ENCODE data around the gene GDA. TPM values are rescaled to one million over a fixed set of nuclear protein-coding genes. Genes with fewer than 3 reads are reported as not detected.
A peak's percentile ranks its signal among the peaks of the same experiment; 100 is the strongest.

The GDA gene
- total and polyA plus RNA-seq, 5 donors from 2014 or later, result not detected

DNA sequence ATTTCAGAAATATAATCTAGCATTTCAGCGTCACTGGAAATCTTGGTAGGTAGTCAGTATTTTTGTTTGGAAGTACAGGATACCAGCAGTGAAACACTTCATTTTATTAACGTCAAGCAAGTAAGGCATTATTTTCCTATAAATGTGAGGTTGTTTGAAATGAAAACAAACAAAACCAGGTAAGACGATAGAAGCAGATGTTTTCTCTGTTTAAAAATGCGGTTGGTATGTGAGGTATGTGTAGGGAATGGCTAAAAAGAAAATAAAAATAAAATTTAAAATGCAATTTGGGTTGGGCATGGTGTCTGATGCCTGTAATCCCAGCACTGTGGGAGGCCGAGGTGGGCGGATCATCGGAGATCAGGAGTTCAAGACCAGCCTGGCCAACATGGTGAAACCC, 16.1 kb downstream of the GDA start:
- no peak overlapping the region for H3K27ac Mint-ChIP-seq
- H3K27me3 Mint-ChIP-seq, result peaks cover 7% of the 10 kb centered on the region
- peaks cover 0 to 1% (median 0%) of the 10 kb centered on the region in 7 donors for H3K9me3 Mint-ChIP-seq

DNA sequence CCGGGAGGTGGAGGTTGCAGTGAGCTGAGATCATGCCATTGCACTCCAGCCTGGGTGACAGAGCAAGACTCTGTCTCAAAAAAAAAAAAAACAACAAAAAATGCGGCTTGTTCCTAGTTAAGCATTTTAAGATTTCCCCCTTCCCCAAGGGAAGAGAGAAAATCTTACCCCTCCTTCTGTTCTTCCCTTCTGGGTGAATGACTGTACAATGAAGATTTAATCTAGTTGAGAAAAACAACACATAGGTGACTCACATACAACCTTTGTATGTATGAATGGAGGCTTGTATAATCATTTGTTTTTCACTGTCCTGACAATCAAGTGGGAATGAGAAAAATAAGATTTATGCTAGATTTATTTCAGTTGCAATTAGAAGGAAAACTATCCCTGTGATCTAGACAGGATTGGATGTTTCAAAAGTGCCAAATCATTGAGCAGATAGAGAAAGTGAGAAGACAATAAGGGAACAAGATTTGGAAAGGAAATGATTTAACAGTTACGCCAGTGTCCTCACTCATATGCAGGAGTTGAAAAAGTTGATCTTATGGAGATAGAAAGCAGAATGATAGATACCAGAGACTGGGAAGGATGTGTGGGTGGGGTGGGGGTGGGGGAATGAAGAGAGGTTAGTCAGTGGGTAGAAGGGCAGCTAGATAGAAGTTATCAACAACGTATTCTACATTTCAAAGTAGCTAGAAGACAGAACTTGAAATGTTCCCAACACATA, 16.7 kb downstream of the GDA start:
- H3K4me1 Mint-ChIP-seq, result no peaks in the 10 kb centered on the region
- no peaks in the 10 kb centered on the region for H3K36me3 Mint-ChIP-seq
- H3K9me3 Mint-ChIP-seq, result peaks cover 0 to 1% (median 0%) of the 10 kb centered on the region in 7 donors
- H3K27me3 Mint-ChIP-seq, result peaks cover 7% of the 10 kb centered on the region
- peak overlapping the region in 1 of 3 donors; percentile 83 for H3K27ac Mint-ChIP-seq
- Histone ChIP-seq H3K9me3 (ENCODE audit: control insufficient read depth in 2 of 2, low read length in 2 of 2) (no peaks in the 10 kb centered on the region), H3K36me3 (ENCODE audit: control insufficient read depth, insufficient read depth, low read length) (no peaks in the 10 kb centered on the region), H3K27me3 (ENCODE audit: control insufficient read depth, insufficient read depth, low read length) (no peaks in the 10 kb centered on the region), H3K27ac (ENCODE audit: insufficient read depth, low read length, poor library complexity, severe bottlenecking) (no peak overlapping the region), H3K4me3 (ENCODE audit: low read depth, low read length) (no peak overlapping the region), H3K4me1 (ENCODE audit: control insufficient read depth, insufficient read depth, low read length, poor library complexity, severe bottlenecking) (no peaks in the 10 kb centered on the region)
- no peak for ATAC-seq (ENCODE audit: low read depth in 2 of 2)
- H3K4me3 Mint-ChIP-seq, result no peak overlapping the region
- no peak for DNase-seq

More for the DNA sequence above, 16.1 kb downstream of the GDA start:
- no peaks in the 10 kb centered on the region for H3K36me3 Mint-ChIP-seq
- DNase-seq (no peak), ATAC-seq (ENCODE audit: low read depth in 2 of 2) (no peak)
- Histone ChIP-seq H3K4me1 (ENCODE audit: control insufficient read depth, insufficient read depth, low read length, poor library complexity, severe bottlenecking) (no peaks in the 10 kb centered on the region), H3K9me3 (ENCODE audit: control insufficient read depth in 2 of 2, low read length in 2 of 2) (no peaks in the 10 kb centered on the region), H3K4me3 (ENCODE audit: low read depth, low read length) (no peak overlapping the region), H3K27ac (ENCODE audit: insufficient read depth, low read length, poor library complexity, severe bottlenecking) (no peak overlapping the region), H3K36me3 (ENCODE audit: control insufficient read depth, insufficient read depth, low read length) (no peaks in the 10 kb centered on the region), H3K27me3 (ENCODE audit: control insufficient read depth, insufficient read depth, low read length) (no peaks in the 10 kb centered on the region)
- H3K4me1 Mint-ChIP-seq, result no peaks in the 10 kb centered on the region
- no peak overlapping the region for H3K4me3 Mint-ChIP-seq

DNA sequence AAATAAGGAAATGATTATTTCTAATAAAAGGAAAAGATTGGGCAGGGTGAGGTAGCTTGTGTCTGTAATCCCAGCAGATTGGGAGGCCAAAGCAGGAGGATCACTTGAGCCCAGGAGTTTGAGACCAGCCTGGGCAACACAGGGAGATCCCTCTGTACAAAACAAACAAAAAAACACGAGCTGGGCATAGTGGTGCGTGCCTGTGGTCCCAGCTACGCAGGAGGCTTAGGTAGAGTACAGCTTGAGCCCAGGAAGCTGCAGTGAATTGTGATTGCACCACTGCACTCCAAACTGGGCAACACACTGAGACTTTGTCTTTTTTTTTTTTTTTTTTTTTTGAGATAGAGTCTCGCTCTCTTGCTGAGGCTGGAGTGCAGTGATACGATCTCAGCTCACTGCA, 18.8 kb downstream of the GDA start:
- no peak overlapping the region for H3K27ac Mint-ChIP-seq
- H3K27me3 ChIP-seq (ENCODE audit: control insufficient read depth, insufficient read depth, low read length), result no peaks in the 10 kb centered on the region
- no peaks in the 10 kb centered on the region for H3K36me3 ChIP-seq (ENCODE audit: control insufficient read depth, insufficient read depth, low read length)
- no peaks in the 10 kb centered on the region for H3K4me1 ChIP-seq (ENCODE audit: control insufficient read depth, insufficient read depth, low read length, poor library complexity, severe bottlenecking)
- DNase-seq (no peak), ATAC-seq (ENCODE audit: low read depth in 2 of 2) (no peak)
- H3K4me1 Mint-ChIP-seq, result no peaks in the 10 kb centered on the region
- H3K4me3 ChIP-seq (ENCODE audit: low read depth, low read length), result no peak overlapping the region
- no peak overlapping the region for H3K4me3 Mint-ChIP-seq
- H3K36me3 Mint-ChIP-seq, result no peaks in the 10 kb centered on the region
- peaks cover 0 to 1% (median 0%) of the 10 kb centered on the region in 7 donors for H3K9me3 Mint-ChIP-seq
- peaks cover 7% of the 10 kb centered on the region for H3K27me3 Mint-ChIP-seq
- H3K27ac ChIP-seq (ENCODE audit: insufficient read depth, low read length, poor library complexity, severe bottlenecking), result no peak overlapping the region
- H3K9me3 ChIP-seq (ENCODE audit: control insufficient read depth in 2 of 2, low read length in 2 of 2), result no peaks in the 10 kb centered on the region

DNA sequence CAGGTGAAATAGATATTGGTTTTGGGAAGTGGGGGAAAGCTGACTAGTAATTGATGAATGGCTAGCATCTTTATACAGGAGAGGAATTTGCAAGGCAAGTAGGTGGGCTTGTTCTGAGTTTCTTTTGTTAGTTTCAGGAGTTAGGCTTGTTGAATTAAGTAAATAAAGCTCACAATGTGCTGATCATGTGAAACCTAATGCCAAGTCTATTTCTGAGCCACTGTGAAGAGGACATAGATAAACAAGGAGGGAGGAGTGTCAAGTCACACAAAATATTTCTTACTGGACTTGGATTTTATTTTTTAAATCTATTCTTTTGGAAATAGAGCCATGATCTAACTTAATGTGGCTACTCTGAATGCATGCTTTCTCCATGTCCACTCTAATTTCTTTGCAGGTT, 19.9 kb downstream of the GDA start:
- H3K4me1 ChIP-seq (ENCODE audit: control insufficient read depth, insufficient read depth, low read length, poor library complexity, severe bottlenecking), result no peaks in the 10 kb centered on the region
- Mint-ChIP-seq H3K9me3 (peaks cover 0 to 1% (median 0%) of the 10 kb centered on the region in 7 donors), H3K27ac (no peak overlapping the region)

DNA sequence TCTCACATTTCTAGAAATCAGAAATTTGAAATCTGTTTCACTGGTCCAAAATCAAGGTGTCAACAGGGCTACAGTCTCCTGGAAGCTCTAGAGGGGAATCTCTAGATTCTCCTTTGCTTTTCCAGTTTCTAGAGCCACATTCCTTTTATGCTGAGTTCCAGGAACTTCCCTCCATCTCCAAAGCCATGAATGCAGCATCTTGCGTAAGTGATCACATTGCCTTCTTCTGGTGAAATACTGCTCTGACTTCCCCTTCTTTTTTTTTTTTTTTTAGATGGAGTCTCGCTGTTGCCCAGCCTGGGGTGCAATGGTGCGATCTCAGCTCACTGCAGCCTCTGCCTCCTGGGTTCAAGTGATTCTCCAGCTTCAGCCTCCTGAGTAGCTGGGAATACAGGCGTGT, 23.8 kb downstream of the GDA start:
- Mint-ChIP-seq H3K9me3 (peaks cover 0 to 3% (median 0%) of the 10 kb centered on the region in 7 donors), H3K36me3 (no peaks in the 10 kb centered on the region), H3K27me3 (peaks cover 11% of the 10 kb centered on the region), H3K4me1 (no peaks in the 10 kb centered on the region), H3K27ac (no peak overlapping the region), H3K4me3 (no peak overlapping the region)
- Histone ChIP-seq H3K27ac (ENCODE audit: insufficient read depth, low read length, poor library complexity, severe bottlenecking) (no peak overlapping the region), H3K36me3 (ENCODE audit: control insufficient read depth, insufficient read depth, low read length) (no peaks in the 10 kb centered on the region), H3K4me3 (ENCODE audit: low read depth, low read length) (no peak overlapping the region), H3K9me3 (ENCODE audit: control insufficient read depth in 2 of 2, low read length in 2 of 2) (no peaks in the 10 kb centered on the region), H3K4me1 (ENCODE audit: control insufficient read depth, insufficient read depth, low read length, poor library complexity, severe bottlenecking) (no peaks in the 10 kb centered on the region), H3K27me3 (ENCODE audit: control insufficient read depth, insufficient read depth, low read length) (no peaks in the 10 kb centered on the region)
- no peak for ATAC-seq (ENCODE audit: low read depth in 2 of 2)
- DNase-seq, result no peak

More for the DNA sequence above, 19.9 kb downstream of the GDA start:
- Mint-ChIP-seq H3K4me1 (no peaks in the 10 kb centered on the region), H3K36me3 (no peaks in the 10 kb centered on the region), H3K4me3 (no peak overlapping the region), H3K27me3 (peaks cover 5% of the 10 kb centered on the region)
- Histone ChIP-seq H3K9me3 (ENCODE audit: control insufficient read depth in 2 of 2, low read length in 2 of 2) (no peaks in the 10 kb centered on the region), H3K36me3 (ENCODE audit: control insufficient read depth, insufficient read depth, low read length) (no peaks in the 10 kb centered on the region), H3K27me3 (ENCODE audit: control insufficient read depth, insufficient read depth, low read length) (no peaks in the 10 kb centered on the region), H3K4me3 (ENCODE audit: low read depth, low read length) (no peak overlapping the region), H3K27ac (ENCODE audit: insufficient read depth, low read length, poor library complexity, severe bottlenecking) (no peak overlapping the region)
- ATAC-seq (ENCODE audit: low read depth in 2 of 2), result no peak
- no peak for DNase-seq

DNA sequence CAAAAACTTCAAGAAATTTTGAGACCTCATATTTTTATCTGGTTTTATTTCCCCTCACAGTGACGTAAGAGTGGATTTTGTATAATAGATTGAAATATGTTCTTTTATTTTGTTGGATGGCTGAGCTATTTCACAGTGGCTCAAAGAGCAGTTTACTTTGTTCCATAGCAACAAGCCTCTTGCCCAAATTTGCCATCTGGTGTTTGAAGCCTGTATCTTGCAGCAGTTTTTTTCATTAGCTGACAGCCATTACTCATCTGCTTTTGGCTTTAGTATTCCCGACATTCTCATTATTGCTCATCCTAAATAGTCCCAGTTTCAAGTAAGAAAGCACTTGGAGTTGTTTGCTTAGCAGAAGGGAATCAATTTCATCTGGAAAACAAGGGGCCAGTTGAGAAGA, 36.3 kb downstream of the GDA start:
- peaks cover 0 to 5% (median 0%) of the 10 kb centered on the region in 7 donors for H3K9me3 Mint-ChIP-seq
- Histone ChIP-seq H3K4me3 (ENCODE audit: low read depth, low read length) (no peak overlapping the region), H3K36me3 (ENCODE audit: control insufficient read depth, insufficient read depth, low read length) (no peaks in the 10 kb centered on the region), H3K9me3 (ENCODE audit: control insufficient read depth in 2 of 2, low read length in 2 of 2) (no peaks in the 10 kb centered on the region), H3K27me3 (ENCODE audit: control insufficient read depth, insufficient read depth, low read length) (peaks cover 4% of the 10 kb centered on the region), H3K4me1 (ENCODE audit: control insufficient read depth, insufficient read depth, low read length, poor library complexity, severe bottlenecking) (no peaks in the 10 kb centered on the region), H3K27ac (ENCODE audit: insufficient read depth, low read length, poor library complexity, severe bottlenecking) (no peak overlapping the region)
- DNase-seq, result no peak
- ATAC-seq (ENCODE audit: low read depth in 2 of 2), result no peak
- H3K4me3 Mint-ChIP-seq, result no peak overlapping the region
- peaks cover 11% of the 10 kb centered on the region for H3K27me3 Mint-ChIP-seq
- no peaks in the 10 kb centered on the region for H3K4me1 Mint-ChIP-seq
- no peaks in the 10 kb centered on the region for H3K36me3 Mint-ChIP-seq
- no peak overlapping the region for H3K27ac Mint-ChIP-seq

DNA sequence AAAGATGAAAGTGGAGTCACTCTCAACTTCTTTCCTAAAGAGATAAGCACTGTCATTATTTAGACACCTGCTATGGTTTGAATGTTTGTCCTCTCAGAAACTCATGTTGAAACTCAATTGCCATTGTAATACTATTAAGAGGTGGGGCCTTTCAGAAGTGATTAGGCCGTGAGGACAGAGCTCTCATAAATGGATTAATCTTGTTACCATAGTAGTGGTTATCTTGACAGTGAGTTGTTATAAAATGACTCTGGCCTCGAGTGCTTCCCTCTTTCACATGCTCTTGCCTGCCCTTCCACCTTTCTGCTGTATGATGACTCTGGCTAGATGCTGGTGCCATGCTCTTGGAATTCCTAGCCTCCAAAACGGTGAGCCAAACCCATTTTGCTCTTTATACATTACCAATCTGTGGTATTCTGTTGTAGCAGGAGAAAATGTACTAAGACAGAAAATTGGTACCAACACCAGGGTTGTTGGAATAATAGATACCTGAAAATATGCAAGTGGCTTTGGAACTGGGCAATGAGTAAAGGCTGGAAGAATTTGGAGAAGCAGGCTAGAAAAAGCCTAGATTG, 38.0 kb downstream of the GDA start:
- Histone ChIP-seq H3K9me3 (ENCODE audit: control insufficient read depth in 2 of 2, low read length in 2 of 2) (no peaks in the 10 kb centered on the region), H3K27ac (ENCODE audit: insufficient read depth, low read length, poor library complexity, severe bottlenecking) (no peak overlapping the region), H3K36me3 (ENCODE audit: control insufficient read depth, insufficient read depth, low read length) (no peaks in the 10 kb centered on the region), H3K4me1 (ENCODE audit: control insufficient read depth, insufficient read depth, low read length, poor library complexity, severe bottlenecking) (no peaks in the 10 kb centered on the region), H3K4me3 (ENCODE audit: low read depth, low read length) (no peak overlapping the region), H3K27me3 (ENCODE audit: control insufficient read depth, insufficient read depth, low read length) (peaks cover 4% of the 10 kb centered on the region)
- H3K4me1 Mint-ChIP-seq, result no peaks in the 10 kb centered on the region
- peaks cover 9% of the 10 kb centered on the region for H3K27me3 Mint-ChIP-seq
- peaks cover 0 to 5% (median 0%) of the 10 kb centered on the region in 7 donors for H3K9me3 Mint-ChIP-seq
- no peak for DNase-seq
- no peaks in the 10 kb centered on the region for H3K36me3 Mint-ChIP-seq
- ATAC-seq (ENCODE audit: low read depth in 2 of 2), result no peak
- H3K27ac Mint-ChIP-seq, result no peak overlapping the region
- no peak overlapping the region for H3K4me3 Mint-ChIP-seq

DNA sequence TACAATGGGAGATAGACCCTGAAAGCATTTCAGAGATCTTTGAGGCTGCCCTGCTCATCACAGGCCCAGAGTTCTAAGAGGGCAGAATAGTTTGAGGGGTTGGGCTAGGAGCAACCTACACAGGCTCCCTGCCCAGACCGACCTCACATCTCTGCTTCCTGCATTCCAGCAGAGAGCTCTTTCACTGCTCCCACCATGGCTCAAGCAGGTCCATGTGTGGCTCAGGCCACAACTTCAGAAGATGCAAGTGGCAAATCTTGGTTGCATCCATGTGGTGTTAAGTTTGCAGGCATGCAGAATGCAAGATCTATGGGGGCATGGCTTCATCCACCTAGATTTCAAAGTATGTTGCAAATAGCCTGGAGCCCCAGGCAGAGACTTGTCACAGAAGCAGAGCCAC, 39.0 kb downstream of the GDA start:
- H3K4me1 Mint-ChIP-seq, result no peaks in the 10 kb centered on the region
- Histone ChIP-seq H3K27ac (ENCODE audit: insufficient read depth, low read length, poor library complexity, severe bottlenecking) (no peak overlapping the region), H3K27me3 (ENCODE audit: control insufficient read depth, insufficient read depth, low read length) (peaks cover 4% of the 10 kb centered on the region), H3K9me3 (ENCODE audit: control insufficient read depth in 2 of 2, low read length in 2 of 2) (no peaks in the 10 kb centered on the region), H3K4me3 (ENCODE audit: low read depth, low read length) (no peak overlapping the region), H3K36me3 (ENCODE audit: control insufficient read depth, insufficient read depth, low read length) (no peaks in the 10 kb centered on the region), H3K4me1 (ENCODE audit: control insufficient read depth, insufficient read depth, low read length, poor library complexity, severe bottlenecking) (no peaks in the 10 kb centered on the region)
- no peak for DNase-seq
- peaks cover 14% of the 10 kb centered on the region for H3K27me3 Mint-ChIP-seq
- no peak overlapping the region for H3K4me3 Mint-ChIP-seq
- no peak for ATAC-seq (ENCODE audit: low read depth in 2 of 2)
- H3K36me3 Mint-ChIP-seq, result no peaks in the 10 kb centered on the region
- no peak overlapping the region for H3K27ac Mint-ChIP-seq
- H3K9me3 Mint-ChIP-seq, result peaks cover 0 to 5% (median 1%) of the 10 kb centered on the region in 7 donors

Measured in CD4-positive, CD25-positive, alpha-beta regulatory T cell (primary cell).